ENCODE results near the gene MKX. TPM values are rescaled to one million over a fixed set of nuclear protein-coding genes. Genes with fewer than 3 reads are reported as not detected.

The MKX gene
- total and polyA plus RNA-seq, 7 donors = 0.01 to 0.24 (median 0.07) TPM; not detected in 1

DNA sequence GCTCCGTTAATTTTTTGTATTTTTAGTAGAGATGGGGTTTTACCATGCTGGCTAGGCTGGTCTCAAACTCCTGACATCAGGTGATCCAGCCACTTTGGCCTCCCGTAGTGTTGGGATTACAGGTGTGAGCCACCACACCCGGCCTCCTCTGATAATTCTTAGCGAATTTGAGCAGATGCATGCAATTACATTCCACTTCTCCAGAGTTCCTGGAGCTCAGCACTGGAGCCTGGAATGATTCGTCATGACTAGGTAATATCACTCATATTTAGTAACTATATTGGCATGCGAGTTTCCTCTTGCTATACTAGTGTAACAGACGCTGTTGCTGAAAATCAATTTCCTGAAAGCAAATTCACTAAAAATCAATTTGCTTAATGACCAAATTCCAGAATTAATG is 86.8 kb downstream of the MKX start:
- no peak for TF ChIP-seq CTCF (IDR thresholded peaks at IDR 0.05)
- no peaks in the 10 kb centered on the region for H3K9me3 ChIP-seq
- intact Hi-C loops (cut with DNase I) = loop anchor here (5.0 kb wide), 2 partner anchors 101 to 211 kb away; no protein-coding TSS in a partner anchor
- H3K36me3 ChIP-seq (ENCODE audit: insufficient read depth in 1 of 2, low read depth in 1 of 2) = no peaks in the 10 kb centered on the region
- H3K27ac ChIP-seq = no peak overlapping the region
- peaks cover 4% of the 10 kb centered on the region for H3K4me1 ChIP-seq
- ATAC-seq (no peak), DNase-seq (no peak)
- H3K4me3 ChIP-seq = no peak overlapping the region
- WGBS, 3 donors = 92% methylated on average over 7 of the region's 7 CpGs
- H3K27me3 ChIP-seq (ENCODE audit: insufficient read depth in 3 of 3, low read length in 2 of 3) = no peaks in the 10 kb centered on the region

DNA sequence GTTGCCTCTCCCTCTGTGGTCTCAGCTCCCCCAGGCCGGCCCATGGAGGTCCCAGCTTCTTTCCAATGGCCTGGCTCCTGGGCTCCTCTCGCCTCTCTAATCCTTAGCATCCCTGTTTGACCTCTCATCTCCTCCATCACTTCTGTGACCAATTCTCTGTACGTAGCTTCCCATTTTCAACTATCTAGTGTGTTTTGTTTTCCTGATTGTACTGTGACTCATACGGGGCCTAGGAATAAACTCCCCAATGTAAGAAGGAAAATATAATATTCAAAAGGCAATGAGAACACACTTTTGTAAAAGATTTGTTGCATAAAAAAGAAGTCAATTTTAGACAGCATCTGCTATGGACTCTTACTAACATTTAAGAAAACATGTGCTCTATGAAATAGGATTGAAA is 90.3 kb downstream of the MKX start:
- 64 to 87% (median 71%) methylated on average over 4 of the region's 4 CpGs for WGBS, 3 donors
- intact Hi-C loops (cut with DNase I) = loop anchor here (5.0 kb wide), 2 partner anchors 98 to 208 kb away; no protein-coding TSS in a partner anchor

GRCh38 chr10:27654284-27654683 is 91.3 kb downstream of the MKX start:
- intact Hi-C loops (cut with DNase I) = no loop called here
- Histone ChIP-seq H3K4me1 (no peaks in the 10 kb centered on the region), H3K9me3 (no peaks in the 10 kb centered on the region), H3K4me3 (no peak overlapping the region), H3K36me3 (ENCODE audit: insufficient read depth in 1 of 2, low read depth in 1 of 2) (no peaks in the 10 kb centered on the region), H3K27me3 (ENCODE audit: insufficient read depth in 3 of 3, low read length in 2 of 3) (no peaks in the 10 kb centered on the region), H3K27ac (no peak overlapping the region)
- no peak for TF ChIP-seq CTCF (IDR thresholded peaks at IDR 0.05)
- DNase-seq (no peak), ATAC-seq (no peak)
- 75 to 77% (median 77%) methylated on average over 6 of the region's 6 CpGs for WGBS, 3 donors

More for the DNA sequence above, 90.3 kb downstream of the MKX start:
- TF ChIP-seq CTCF (IDR thresholded peaks at IDR 0.05) = no peak
- no peak overlapping the region for H3K4me3 ChIP-seq
- H3K27ac ChIP-seq = no peak overlapping the region
- no peak for ATAC-seq
- no peaks in the 10 kb centered on the region for H3K36me3 ChIP-seq (ENCODE audit: insufficient read depth in 1 of 2, low read depth in 1 of 2)
- no peak for DNase-seq
- no peaks in the 10 kb centered on the region for H3K9me3 ChIP-seq
- no peaks in the 10 kb centered on the region for H3K27me3 ChIP-seq (ENCODE audit: insufficient read depth in 3 of 3, low read length in 2 of 3)
- H3K4me1 ChIP-seq = no peaks in the 10 kb centered on the region

DNA sequence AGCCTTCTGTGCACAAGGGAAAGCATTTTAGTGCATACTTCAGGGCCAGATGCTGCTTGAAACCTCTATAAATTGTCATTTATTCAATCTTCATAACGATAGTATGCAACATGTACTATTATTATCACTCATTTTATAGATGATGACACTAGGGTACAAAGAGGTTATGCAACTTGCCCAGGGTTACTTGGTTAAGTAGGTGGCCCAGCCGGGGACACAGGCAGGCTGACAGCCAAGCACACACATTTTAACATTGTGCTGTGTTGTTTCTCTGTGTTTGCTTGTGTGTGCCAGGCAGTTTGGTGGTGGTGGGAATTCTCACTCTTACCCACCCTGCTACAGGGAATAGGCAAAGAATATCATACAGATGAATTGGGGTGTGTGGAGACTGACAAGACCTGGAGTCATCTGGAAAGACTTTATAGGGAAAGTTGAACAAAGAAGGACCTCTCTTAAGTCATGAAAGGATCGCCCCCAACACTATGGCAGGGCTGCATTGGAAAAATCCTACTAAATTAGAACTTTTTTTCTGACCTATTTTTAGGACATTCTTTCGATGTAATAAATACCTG is 98.9 kb downstream of the MKX start:
- no peak for ATAC-seq

More for the DNA sequence above, 98.9 kb downstream of the MKX start:
- DNase-seq = no peak
- no peaks in the 10 kb centered on the region for H3K27me3 ChIP-seq (ENCODE audit: insufficient read depth in 3 of 3, low read length in 2 of 3)
- WGBS, 3 donors = 58 to 61% (median 59%) methylated on average over 4 of the region's 4 CpGs
- no peak overlapping the region for H3K27ac ChIP-seq
- intact Hi-C loops (cut with DNase I) = no loop called here
- no peak overlapping the region for H3K4me3 ChIP-seq
- H3K36me3 ChIP-seq (ENCODE audit: insufficient read depth in 1 of 2, low read depth in 1 of 2) = no peaks in the 10 kb centered on the region
- no peak for TF ChIP-seq CTCF (IDR thresholded peaks at IDR 0.05)
- no peaks in the 10 kb centered on the region for H3K9me3 ChIP-seq
- H3K4me1 ChIP-seq = no peaks in the 10 kb centered on the region
